Ishikawa (cell line): ENCODE results near the gene GRIK2.

Source experiments
- CEBPB ChIP-seq: IDR thresholded peaks from 2 replicates; pipeline ENCODE4 v1.6.1; 2012
- CREB1 ChIP-seq: IDR thresholded peaks from 2 replicates; pipeline ENCODE4 v1.6.1; 2012; ENCODE audit warnings: low read depth
- EGR1 ChIP-seq: IDR thresholded peaks from 2 replicates; pipeline ENCODE4 v1.6.1; 2012
- EP300 ChIP-seq: IDR thresholded peaks from 2 replicates; pipeline ENCODE4 v1.6.1; 2012; ENCODE audit warnings: borderline replicate concordance
- FOXM1 ChIP-seq: IDR thresholded peaks from 2 replicates; pipeline ENCODE4 v1.6.1; 2012; ENCODE audit warnings: low read depth, borderline replicate concordance
- MAX ChIP-seq: IDR thresholded peaks from 2 replicates; pipeline ENCODE4 v1.6.1; 2012
- NFIC ChIP-seq: IDR thresholded peaks from 2 replicates; pipeline ENCODE4 v1.6.1; 2012
- RAD21 ChIP-seq: IDR thresholded peaks from 2 replicates; pipeline ENCODE4 v1.6.1; 2012; ENCODE audit warnings: low read depth
- REST ChIP-seq: IDR thresholded peaks from 2 replicates; pipeline ENCODE4 v1.6.1; 2012; ENCODE audit warnings: low read depth, mild to moderate bottlenecking
- TAF1 ChIP-seq: IDR thresholded peaks from 2 replicates; pipeline ENCODE4 v1.6.1; 2012; ENCODE audit warnings: low read depth, mild to moderate bottlenecking
- TCF12 ChIP-seq: IDR thresholded peaks from 2 replicates; pipeline ENCODE4 v1.6.1; 2012; ENCODE audit warnings: low read depth
- TEAD4 ChIP-seq: IDR thresholded peaks from 2 replicates; pipeline ENCODE4 v1.6.1; 2012
- USF1 ChIP-seq: IDR thresholded peaks from 2 replicates; pipeline ENCODE4 v1.6.1; 2012
- YY1 ChIP-seq: IDR thresholded peaks from 2 replicates; pipeline ENCODE4 v1.6.1; 2012; ENCODE audit warnings: low read depth
- ZBTB7A ChIP-seq: IDR thresholded peaks from 2 replicates; pipeline ENCODE4 v1.6.1; 2012; ENCODE audit warnings: low read depth

Gene GRIK2

GRCh38 chr6:101811108-101811507 lies 417.6 kb downstream of the GRIK2 start:
- TF ChIP-seq USF1 (no peak), CREB1 (no peak), CEBPB (no peak), MAX (no peak), TCF12 (no peak), FOXM1 (no peak)

GRCh38 chr6:101816716-101817115 lies 423.2 kb downstream of the GRIK2 start:
- TF ChIP-seq NFIC (no peak), TCF12 (no peak), TEAD4 (no peak), CEBPB (no peak), EP300 (no peak), EGR1 (no peak), CREB1 (no peak), YY1 (no peak), RAD21 (no peak), USF1 (no peak), FOXM1 (no peak), MAX (no peak), ZBTB7A (no peak), REST (no peak), TAF1 (no peak)

- no peak for TF ChIP-seq TCF12
- no peak for TF ChIP-seq EP300
- no peak for TF ChIP-seq RAD21
- no peak for TF ChIP-seq TEAD4
- no peak for TF ChIP-seq EGR1
- TF ChIP-seq CEBPB, result no peak
- no peak for TF ChIP-seq REST
- TF ChIP-seq USF1, result no peak
- no peak for TF ChIP-seq TAF1
- no peak for TF ChIP-seq FOXM1
- no peak for TF ChIP-seq NFIC
- TF ChIP-seq YY1, result no peak
- TF ChIP-seq MAX, result no peak
- TF ChIP-seq CREB1, result no peak
- no peak for TF ChIP-seq ZBTB7A
These were observed 424.5 kb downstream of the GRIK2 start for GRCh38 chr6:101818051-101818450.

GRCh38 chr6:101824551-101825345 lies 431.2 kb downstream of the GRIK2 start:
- TF ChIP-seq CEBPB, result no peak
- TF ChIP-seq CREB1, result no peak
- no peak for TF ChIP-seq NFIC
- no peak for TF ChIP-seq FOXM1
- no peak for TF ChIP-seq EGR1
- no peak for TF ChIP-seq TEAD4
- TF ChIP-seq USF1, result no peak
- TF ChIP-seq REST, result no peak
- no peak for TF ChIP-seq ZBTB7A
- TF ChIP-seq MAX, result no peak
- no peak for TF ChIP-seq TCF12
- TF ChIP-seq RAD21, result no peak
- TF ChIP-seq TAF1, result no peak
- TF ChIP-seq EP300, result no peak
- no peak for TF ChIP-seq YY1
